ENCODE results near the gene TEX35.

GRCh38 chr1:178521241-178521640 lies 8.3 kb downstream of the TEX35 start:
- TF ChIP-seq EZH2phosphoT487 (IDR thresholded peaks at IDR 0.05; ENCODE audit: low read length) (no peak), EZH2 (optimal IDR thresholded peaks at IDR 0.05; ENCODE audit: low read depth, low read length) (no peak)
- TF ChIP-seq, protein P1, sequence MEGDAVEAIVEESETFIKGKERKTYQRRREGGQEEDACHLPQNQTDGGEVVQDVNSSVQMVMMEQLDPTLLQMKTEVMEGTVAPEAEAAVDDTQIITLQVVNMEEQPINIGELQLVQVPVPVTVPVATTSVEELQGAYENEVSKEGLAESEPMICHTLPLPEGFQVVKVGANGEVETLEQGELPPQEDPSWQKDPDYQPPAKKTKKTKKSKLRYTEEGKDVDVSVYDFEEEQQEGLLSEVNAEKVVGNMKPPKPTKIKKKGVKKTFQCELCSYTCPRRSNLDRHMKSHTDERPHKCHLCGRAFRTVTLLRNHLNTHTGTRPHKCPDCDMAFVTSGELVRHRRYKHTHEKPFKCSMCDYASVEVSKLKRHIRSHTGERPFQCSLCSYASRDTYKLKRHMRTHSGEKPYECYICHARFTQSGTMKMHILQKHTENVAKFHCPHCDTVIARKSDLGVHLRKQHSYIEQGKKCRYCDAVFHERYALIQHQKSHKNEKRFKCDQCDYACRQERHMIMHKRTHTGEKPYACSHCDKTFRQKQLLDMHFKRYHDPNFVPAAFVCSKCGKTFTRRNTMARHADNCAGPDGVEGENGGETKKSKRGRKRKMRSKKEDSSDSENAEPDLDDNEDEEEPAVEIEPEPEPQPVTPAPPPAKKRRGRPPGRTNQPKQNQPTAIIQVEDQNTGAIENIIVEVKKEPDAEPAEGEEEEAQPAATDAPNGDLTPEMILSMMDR (IDR thresholded peaks at IDR 0.05; ENCODE audit: low read length), result no peak
